NCI-H146 treated with DMSO at 0.1 percent for 48 hours (cell line): ENCODE data around the gene INSR.

Experiments used
- DNase-seq: peaks from one replicate; lab custom pipeline; 2025; ENCODE audit not compliant: unreplicated experiment; lab: John Stamatoyannopoulos, UW

The INSR gene

GRCh38 chr19:7295912-7296536, 1.8 kb upstream of the INSR start:
- DNase-seq, result no peak

GRCh38 chr19:7294558-7295212, 471 bp upstream of the INSR start:
- peak; percentile 15 for DNase-seq

GRCh38 chr19:7292950-7293761, 1.1 kb downstream of the INSR start:
- no peak for DNase-seq

GRCh38 chr19:7292352-7292949, 1.8 kb downstream of the INSR start:
- no peak for DNase-seq

- DNase-seq, result no peak
Observed at GRCh38 chr19:7288977-7289376, 5.2 kb downstream of the INSR start.

GRCh38 chr19:7288131-7288530, 6.1 kb downstream of the INSR start:
- no peak for DNase-seq

GRCh38 chr19:7287722-7288121, 6.5 kb downstream of the INSR start:
- no peak for DNase-seq

GRCh38 chr19:7280940-7281666, 13.1 kb downstream of the INSR start:
- DNase-seq, result no peak

GRCh38 chr19:7272856-7273578, 21.2 kb downstream of the INSR start:
- DNase-seq, result no peak

- no peak for DNase-seq
Observed at GRCh38 chr19:7268705-7269098, 25.5 kb downstream of the INSR start.

- DNase-seq, result no peak
Observed at GRCh38 chr19:7267792-7268704, 26.2 kb downstream of the INSR start.

GRCh38 chr19:7266832-7267231, 27.4 kb downstream of the INSR start:
- no peak for DNase-seq

GRCh38 chr19:7265963-7266362, 28.3 kb downstream of the INSR start:
- no peak for DNase-seq

- no peak for DNase-seq
Observed at GRCh38 chr19:7264858-7265257, 29.4 kb downstream of the INSR start.

- no peak for DNase-seq
Observed at GRCh38 chr19:7263521-7263920, 30.7 kb downstream of the INSR start.

- no peak for DNase-seq
Observed at GRCh38 chr19:7263066-7263465, 31.1 kb downstream of the INSR start.

- no peak for DNase-seq
Observed at GRCh38 chr19:7262470-7262869, 31.7 kb downstream of the INSR start.

GRCh38 chr19:7260161-7260560, 34.1 kb downstream of the INSR start:
- DNase-seq, result no peak

- no peak for DNase-seq
Observed at GRCh38 chr19:7258840-7259395, 35.3 kb downstream of the INSR start.
